Trophoblast cell (in vitro differentiated cells and primary cell): ENCODE results near the gene HCN1.

ENCODE experiments used
- DNase-seq, 2 donors: peaks; one replicate each; pipeline ENCODE4 v3.0.0-alpha.2; 2016
- H2AFZ ChIP-seq: 2 replicates; pipeline ENCODE4 v1.6.1; 2013; ENCODE audit warnings: low read length, moderate library complexity, mild to moderate bottlenecking; ENCODE audit not compliant: insufficient read depth, poor library complexity
- H2AK5ac ChIP-seq: 2 replicates; pipeline ENCODE4 v1.6.1; 2013; ENCODE audit warnings: mild to moderate bottlenecking, low read length
- H2BK120ac ChIP-seq: 2 replicates; pipeline ENCODE4 v1.6.1; 2013; ENCODE audit warnings: low read length, mild to moderate bottlenecking, moderate library complexity; ENCODE audit not compliant: insufficient read depth, poor library complexity
- H2BK12ac ChIP-seq: 2 replicates; pipeline ENCODE4 v1.6.1; 2013; ENCODE audit warnings: mild to moderate bottlenecking, low read length, moderate library complexity
- H2BK5ac ChIP-seq: 2 replicates; pipeline ENCODE4 v1.6.1; 2013; ENCODE audit warnings: low read length, low read depth, moderate library complexity, mild to moderate bottlenecking; ENCODE audit not compliant: poor library complexity
- H3K14ac ChIP-seq: 2 replicates; pipeline ENCODE4 v1.6.1; 2013; ENCODE audit warnings: mild to moderate bottlenecking, low read length
- H3K18ac ChIP-seq: 2 replicates; pipeline ENCODE4 v1.6.1; 2013; ENCODE audit warnings: mild to moderate bottlenecking, low read length
- H3K23ac ChIP-seq: 2 replicates; pipeline ENCODE4 v1.6.1; 2013; ENCODE audit warnings: low read length
- H3K27ac ChIP-seq: 2 replicates; pipeline ENCODE4 v1.5.1; 2013; ENCODE audit warnings: low read depth, mild to moderate bottlenecking, inconsistent platforms, low read length, moderate library complexity
- H3K27me3 ChIP-seq: 2 replicates; pipeline ENCODE4 v1.6.1; 2013; ENCODE audit warnings: inconsistent platforms, mild to moderate bottlenecking, low read length, moderate library complexity; ENCODE audit not compliant: insufficient read depth
- H3K36me3 ChIP-seq, 2 experiments: 1 replicate in 1 of 2; 2 replicates in 1 of 2; pipeline ENCODE4 v1.6.1; 2013; ENCODE audit warnings: low read length in 2 of 2, mild to moderate bottlenecking in 2 of 2, moderate library complexity in 1 of 2; ENCODE audit not compliant: insufficient read depth in 2 of 2, control insufficient read depth in 1 of 2
- H3K4ac ChIP-seq: 2 replicates; pipeline ENCODE4 v1.6.1; 2013; ENCODE audit warnings: low read depth, mild to moderate bottlenecking, low read length, moderate library complexity
- H3K4me1 ChIP-seq, 2 experiments: 1 replicate in 1 of 2; 2 replicates in 1 of 2; pipeline ENCODE4 v1.6.1; 2013; ENCODE audit warnings: low read length in 2 of 2, mild to moderate bottlenecking in 2 of 2, moderate library complexity in 1 of 2; ENCODE audit not compliant: insufficient read depth in 2 of 2, control insufficient read depth in 1 of 2
- H3K4me2 ChIP-seq: 2 replicates; pipeline ENCODE4 v1.6.1; 2013; ENCODE audit warnings: inconsistent platforms, mild to moderate bottlenecking, low read length, moderate library complexity
- H3K4me3 ChIP-seq: 2 replicates; pipeline ENCODE4 v1.5.1; 2013; ENCODE audit warnings: mild to moderate bottlenecking, low read depth, low read length, inconsistent platforms
- H3K79me1 ChIP-seq: one replicate; pipeline ENCODE4 v1.6.1; 2013; ENCODE audit warnings: low read length
- H3K79me2 ChIP-seq: 2 replicates; pipeline ENCODE4 v1.6.1; 2013; ENCODE audit warnings: low read length, mild to moderate bottlenecking; ENCODE audit not compliant: control insufficient read depth, insufficient read depth, poor library complexity
- H3K9ac ChIP-seq: 2 replicates; pipeline ENCODE4 v1.6.1; 2013; ENCODE audit warnings: mild to moderate bottlenecking, low read length
- H3K9me3 ChIP-seq: 2 replicates; pipeline ENCODE4 v1.6.1; 2013; ENCODE audit warnings: low read depth, mild to moderate bottlenecking, control low read depth, inconsistent platforms, low read length; ENCODE audit not compliant: insufficient read depth
- H4K12ac ChIP-seq: 2 replicates; pipeline ENCODE4 v1.6.1; 2013; ENCODE audit warnings: low read depth, mild to moderate bottlenecking, low read length, moderate library complexity
- H4K8ac ChIP-seq: 2 replicates; pipeline ENCODE4 v1.6.1; 2013; ENCODE audit warnings: low read depth, mild to moderate bottlenecking, low read length, moderate library complexity
- H4K91ac ChIP-seq: one replicate; pipeline ENCODE4 v1.6.1; 2013; ENCODE audit warnings: low read depth, mild to moderate bottlenecking, low read length, moderate library complexity
- WGBS: extraction: QIAGEN DNeasy Blood & Tissue Kit; methylation state at CpG from one replicate; pipeline ENCODE4 v1.1.7; 2013; ENCODE audit warnings: missing lambda C conversion rate; ENCODE audit not compliant: insufficient read length, insufficient coverage; ENCODE audit errors: extremely low coverage; 5-methylcytosine and 5-hydroxymethylcytosine counted together

The HCN1 gene

GRCh38 chr5:45578270-45578669, 117.9 kb downstream of the HCN1 start:
- Histone ChIP-seq H3K4me3 (no peak overlapping the region), H3K9ac (no peak overlapping the region), H3K27me3 (no peaks in the 10 kb centered on the region), H3K36me3 (no peaks in the 10 kb centered on the region), H3K23ac (no peak overlapping the region), H4K12ac (no peak overlapping the region), H2AFZ (no peak overlapping the region), H3K18ac (no peak overlapping the region), H3K79me1 (no peaks in the 10 kb centered on the region), H3K4ac (no peak overlapping the region), H3K4me1 (no peaks in the 10 kb centered on the region), H4K91ac (no peak overlapping the region), H2BK120ac (no peak overlapping the region), H2BK12ac (no peak overlapping the region), H3K14ac (no peak overlapping the region), H3K79me2 (no peaks in the 10 kb centered on the region), H2BK5ac (no peak overlapping the region), H2AK5ac (no peak overlapping the region), H3K4me2 (no peak overlapping the region), H3K9me3 (no peaks in the 10 kb centered on the region), H4K8ac (no peak overlapping the region), H3K27ac (no peak overlapping the region)
- DNase-seq: peak in 1 of 2 donors; percentile 38
- WGBS: no CpG with 5 or more reads among the region's 2 CpGs

GRCh38 chr5:45568813-45569212, 127.4 kb downstream of the HCN1 start:
- Histone ChIP-seq H4K91ac (no peak overlapping the region), H3K14ac (no peak overlapping the region), H3K79me2 (no peaks in the 10 kb centered on the region), H2AFZ (no peak overlapping the region), H3K9me3 (no peaks in the 10 kb centered on the region), H3K23ac (no peak overlapping the region), H3K4ac (no peak overlapping the region), H2AK5ac (no peak overlapping the region), H3K18ac (no peak overlapping the region), H3K4me3 (no peak overlapping the region), H2BK120ac (no peak overlapping the region), H3K4me1 (no peaks in the 10 kb centered on the region), H3K4me2 (no peak overlapping the region), H3K9ac (no peak overlapping the region), H2BK12ac (no peak overlapping the region), H3K27ac (no peak overlapping the region), H3K79me1 (no peaks in the 10 kb centered on the region), H4K8ac (no peak overlapping the region), H4K12ac (no peak overlapping the region), H3K36me3 (no peaks in the 10 kb centered on the region), H2BK5ac (no peak overlapping the region), H3K27me3 (no peaks in the 10 kb centered on the region)
- DNase-seq: no peak
- no CpG with 5 or more reads among the region's 1 CpG for WGBS

GRCh38 chr5:45542421-45542820, 153.8 kb downstream of the HCN1 start:
- Histone ChIP-seq H3K18ac (no peak overlapping the region), H3K4me3 (no peak overlapping the region), H3K4ac (no peak overlapping the region), H2AK5ac (no peak overlapping the region), H2AFZ (no peak overlapping the region), H2BK5ac (no peak overlapping the region), H2BK12ac (no peak overlapping the region), H2BK120ac (no peak overlapping the region), H3K27ac (no peak overlapping the region), H4K91ac (no peak overlapping the region), H3K4me2 (no peak overlapping the region), H4K12ac (no peak overlapping the region), H3K14ac (no peak overlapping the region), H3K4me1 (no peaks in the 10 kb centered on the region), H3K9ac (no peak overlapping the region), H3K27me3 (no peaks in the 10 kb centered on the region), H3K9me3 (no peaks in the 10 kb centered on the region), H4K8ac (no peak overlapping the region), H3K79me2 (no peaks in the 10 kb centered on the region), H3K36me3 (no peaks in the 10 kb centered on the region), H3K79me1 (no peaks in the 10 kb centered on the region), H3K23ac (no peak overlapping the region)
- DNase-seq: no peak
- no CpG with 5 or more reads among the region's 3 CpGs for WGBS

GRCh38 chr5:45533663-45534062, 162.5 kb downstream of the HCN1 start:
- no peaks in the 10 kb centered on the region for H3K9me3 ChIP-seq
- no peak overlapping the region for H3K14ac ChIP-seq
- no peak overlapping the region for H3K4me3 ChIP-seq
- no peak overlapping the region for H3K18ac ChIP-seq
- no peaks in the 10 kb centered on the region for H3K4me1 ChIP-seq
- no peaks in the 10 kb centered on the region for H3K36me3 ChIP-seq
- no peaks in the 10 kb centered on the region for H3K27me3 ChIP-seq
- no peak overlapping the region for H3K4me2 ChIP-seq
- H3K27ac ChIP-seq: no peak overlapping the region
- H2AFZ ChIP-seq: no peak overlapping the region
- H2BK5ac ChIP-seq: no peak overlapping the region
- no peak overlapping the region for H3K9ac ChIP-seq
- H2BK12ac ChIP-seq: no peak overlapping the region
- H3K23ac ChIP-seq: no peak overlapping the region
- H2AK5ac ChIP-seq: no peak overlapping the region
- no peak overlapping the region for H3K4ac ChIP-seq
- no peak overlapping the region for H4K12ac ChIP-seq
- H4K91ac ChIP-seq: no peak overlapping the region
- no peaks in the 10 kb centered on the region for H3K79me2 ChIP-seq
- DNase-seq: no peak
- no CpG with 5 or more reads among the region's 1 CpG for WGBS
- no peak overlapping the region for H4K8ac ChIP-seq
- no peak overlapping the region for H2BK120ac ChIP-seq
- no peaks in the 10 kb centered on the region for H3K79me1 ChIP-seq
